Hematopoietic multipotent progenitor cell treated with erythropoietin and hydrocortisone succinate and interleukin-3 and kit ligand, for 15 days (in vitro differentiated cells): Measurements from ENCODE around the gene PIANP.
A peak's percentile ranks its signal among the peaks of the same experiment; 100 is the strongest.
"Not testable (repeated sequence)": the region's sequence is repeated elsewhere in the genome, so short reads cannot be mapped to it uniquely, and the experiment has no call there.

Experiments
- DNase-seq: peaks from one replicate; pipeline ENCODE4 v3.0.0-alpha.2; 2015; ENCODE audit warnings: low spot score

The PIANP gene, protein sequence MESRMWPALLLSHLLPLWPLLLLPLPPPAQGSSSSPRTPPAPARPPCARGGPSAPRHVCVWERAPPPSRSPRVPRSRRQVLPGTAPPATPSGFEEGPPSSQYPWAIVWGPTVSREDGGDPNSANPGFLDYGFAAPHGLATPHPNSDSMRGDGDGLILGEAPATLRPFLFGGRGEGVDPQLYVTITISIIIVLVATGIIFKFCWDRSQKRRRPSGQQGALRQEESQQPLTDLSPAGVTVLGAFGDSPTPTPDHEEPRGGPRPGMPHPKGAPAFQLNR

DNA sequence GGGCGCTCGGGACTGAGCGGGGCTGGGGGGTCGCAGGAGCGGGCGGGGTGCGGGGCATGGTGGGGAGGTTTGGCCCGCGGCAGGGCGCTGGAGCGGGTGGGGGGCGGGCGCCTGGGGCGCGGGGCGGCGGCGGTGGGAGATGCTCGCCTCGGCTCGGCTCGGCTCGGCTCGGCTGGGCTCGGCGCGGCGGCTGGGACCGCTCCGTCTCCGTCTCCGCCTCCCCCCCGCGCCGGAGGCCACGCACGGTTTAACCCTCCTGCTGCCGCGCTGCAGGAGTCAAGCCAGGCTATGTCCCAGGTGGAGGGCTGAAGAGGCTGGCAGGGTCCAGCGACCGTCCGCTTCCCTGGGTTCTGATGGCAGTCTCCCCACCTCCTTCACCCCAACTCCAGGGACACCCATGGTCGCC is at the start of gene PIANP:
Gene PIANP, minus strand, starts transcription at position 170 of the 406 bp plus-strand sequence. CDS start 2,754 bp downstream, outside the sequence.
- DNase-seq, result no peak

DNA sequence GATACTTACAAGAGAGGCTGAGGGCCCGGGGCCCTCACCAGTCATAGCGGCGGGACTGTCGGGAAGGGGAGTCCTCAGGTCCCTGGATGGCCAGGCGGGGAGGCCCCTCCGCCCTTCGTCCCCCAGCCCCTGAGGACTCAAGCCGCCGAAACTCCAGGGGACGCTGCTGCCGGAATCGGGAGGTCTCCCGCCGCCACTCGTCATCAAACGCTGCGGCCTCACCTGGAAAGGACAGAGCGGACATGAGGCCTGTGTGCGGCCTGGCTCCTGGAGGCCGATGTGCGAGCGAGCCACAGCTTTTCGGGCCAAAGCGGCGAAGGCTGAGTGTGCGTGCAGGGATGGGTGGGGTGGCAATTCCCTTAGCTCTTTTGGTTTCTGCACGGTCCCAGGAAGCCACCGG is 48.1 kb upstream of the PIANP start:
- no peak for DNase-seq

DNA sequence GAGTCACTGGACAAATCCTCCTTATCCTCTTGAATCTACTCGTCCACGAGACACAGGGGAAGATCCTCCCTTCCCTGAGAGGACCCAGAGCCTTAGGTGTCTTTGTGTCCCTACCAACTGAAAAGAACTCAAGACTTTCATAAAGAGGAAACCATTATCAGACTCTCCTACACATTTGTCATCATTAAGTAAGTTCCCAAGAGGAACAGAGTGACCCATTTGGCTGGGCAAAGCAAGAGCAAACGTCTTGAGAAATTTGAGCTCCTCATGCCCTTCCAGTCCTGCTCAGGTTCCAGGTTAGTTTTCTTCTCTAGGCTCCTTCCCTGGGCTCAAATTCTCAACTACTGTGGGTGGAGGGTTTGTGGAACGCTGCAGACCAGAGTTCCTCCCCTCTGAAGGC is 46.6 kb upstream of the PIANP start:
- no peak for DNase-seq

DNA sequence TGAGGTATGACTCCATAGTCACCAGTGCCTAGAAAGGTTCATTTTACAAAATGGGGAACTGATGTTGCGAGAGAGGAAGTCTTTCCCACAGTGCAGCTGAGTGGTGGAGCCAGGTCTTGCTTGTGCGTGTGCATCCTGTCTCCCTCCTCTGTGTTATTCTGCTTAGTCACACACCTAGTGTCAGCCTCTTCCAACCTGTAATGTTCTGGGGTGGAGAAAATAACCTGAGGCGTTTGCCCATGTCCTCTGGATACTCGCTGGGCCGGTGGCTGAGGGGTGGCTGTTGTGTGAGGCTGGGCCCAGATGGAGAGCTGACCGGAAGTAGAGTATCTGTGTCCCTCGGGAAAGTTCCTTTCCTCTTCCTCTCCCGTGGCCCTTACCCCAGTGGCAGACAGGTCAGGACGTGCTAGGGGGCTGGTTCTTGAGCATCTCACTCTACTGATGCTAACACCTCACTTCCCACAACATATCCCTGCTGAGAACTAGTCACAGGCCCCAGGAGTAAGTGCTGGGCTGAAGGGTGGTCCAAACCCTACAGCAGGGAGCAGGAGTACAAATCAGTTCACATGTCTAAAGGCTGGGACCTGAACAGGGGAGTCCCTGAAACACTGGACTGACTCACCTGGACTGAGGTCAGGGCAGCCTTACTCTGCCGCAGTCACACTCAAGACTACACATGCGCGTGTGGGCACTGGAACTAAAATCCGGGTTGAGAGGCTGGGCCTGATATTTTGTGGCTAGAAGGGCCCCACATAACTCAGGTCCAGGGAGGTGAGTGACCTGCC is 45.3 kb upstream of the PIANP start:
- DNase-seq, result no peak

DNA sequence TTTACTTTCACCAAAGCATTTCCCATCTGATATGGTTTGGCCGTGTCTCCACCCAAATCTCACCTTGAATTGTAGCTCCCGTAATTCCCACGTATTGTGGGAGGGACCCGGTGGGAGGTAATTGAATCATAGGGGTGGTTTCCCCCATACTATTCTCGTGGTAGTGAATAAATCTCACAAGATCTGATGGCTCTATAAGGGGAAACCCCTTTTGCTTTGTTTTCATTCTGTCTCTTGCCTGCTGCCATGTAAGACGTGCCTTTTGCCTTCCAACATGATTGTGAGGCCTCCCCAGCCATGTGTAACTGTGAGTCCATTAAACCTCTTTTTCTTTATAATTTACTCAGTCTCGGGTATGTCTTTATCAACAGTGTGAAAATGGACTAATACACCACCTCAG is 42.7 kb upstream of the PIANP start:
- DNase-seq, result not testable (repeated sequence)

DNA sequence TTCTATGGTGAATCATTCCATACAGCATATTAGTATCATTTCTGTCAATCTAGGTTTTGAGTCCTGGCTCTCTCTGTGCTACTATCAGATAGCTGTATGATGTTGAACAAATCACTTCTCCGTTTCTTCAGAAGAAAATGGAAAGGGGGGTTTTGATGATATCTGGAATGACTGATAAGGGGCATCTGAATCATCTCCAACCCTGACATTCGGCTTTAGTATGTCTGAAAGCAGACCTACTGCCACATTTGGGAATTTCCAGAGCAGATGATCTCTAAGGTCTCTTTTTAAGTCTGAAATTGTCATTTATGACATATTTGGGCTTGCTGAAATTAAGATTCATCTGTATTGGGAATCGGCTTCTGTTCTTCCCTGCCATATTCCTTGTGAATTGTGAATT is 42.2 kb upstream of the PIANP start:
- no peak for DNase-seq

DNA sequence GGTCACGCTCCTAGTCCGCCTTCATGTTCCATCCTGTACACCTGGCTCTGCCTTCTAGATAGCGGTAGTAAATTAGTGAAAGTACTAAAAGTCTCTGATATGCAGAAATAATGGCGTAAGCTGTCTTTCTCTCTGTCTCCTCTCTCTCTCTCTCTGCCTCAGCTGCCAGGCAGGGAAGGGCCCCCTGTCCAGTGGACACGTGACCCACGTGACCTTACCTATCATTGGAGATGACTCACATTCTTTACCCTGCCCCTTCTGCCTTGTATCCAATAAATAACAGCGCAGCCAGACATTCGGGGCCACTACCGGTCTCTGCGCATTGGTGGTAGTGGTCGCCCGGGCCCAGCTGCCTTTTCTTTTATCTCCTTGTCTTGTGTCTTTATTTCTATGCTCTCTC is 41.5 kb upstream of the PIANP start:
- DNase-seq, result not testable (repeated sequence)

DNA sequence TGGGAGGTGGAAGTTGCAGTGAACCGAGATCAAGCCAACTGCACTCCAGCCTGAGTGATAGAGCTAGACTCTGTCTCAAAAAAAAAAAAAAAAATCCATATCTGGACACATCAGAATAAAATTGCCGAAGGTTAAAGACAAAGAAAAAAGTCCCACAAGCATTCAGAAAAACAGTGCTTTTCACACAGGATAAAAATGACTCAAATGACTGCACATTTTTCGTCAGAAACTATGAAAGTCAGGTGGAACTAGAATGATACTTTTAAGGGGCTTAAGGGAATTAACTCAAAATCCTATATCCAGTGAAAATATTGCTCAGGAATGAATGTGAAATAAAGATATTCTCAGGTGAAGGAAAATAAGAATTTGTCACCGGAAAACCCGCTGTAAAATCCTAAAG is 36.1 kb upstream of the PIANP start:
- DNase-seq, result no peak

DNA sequence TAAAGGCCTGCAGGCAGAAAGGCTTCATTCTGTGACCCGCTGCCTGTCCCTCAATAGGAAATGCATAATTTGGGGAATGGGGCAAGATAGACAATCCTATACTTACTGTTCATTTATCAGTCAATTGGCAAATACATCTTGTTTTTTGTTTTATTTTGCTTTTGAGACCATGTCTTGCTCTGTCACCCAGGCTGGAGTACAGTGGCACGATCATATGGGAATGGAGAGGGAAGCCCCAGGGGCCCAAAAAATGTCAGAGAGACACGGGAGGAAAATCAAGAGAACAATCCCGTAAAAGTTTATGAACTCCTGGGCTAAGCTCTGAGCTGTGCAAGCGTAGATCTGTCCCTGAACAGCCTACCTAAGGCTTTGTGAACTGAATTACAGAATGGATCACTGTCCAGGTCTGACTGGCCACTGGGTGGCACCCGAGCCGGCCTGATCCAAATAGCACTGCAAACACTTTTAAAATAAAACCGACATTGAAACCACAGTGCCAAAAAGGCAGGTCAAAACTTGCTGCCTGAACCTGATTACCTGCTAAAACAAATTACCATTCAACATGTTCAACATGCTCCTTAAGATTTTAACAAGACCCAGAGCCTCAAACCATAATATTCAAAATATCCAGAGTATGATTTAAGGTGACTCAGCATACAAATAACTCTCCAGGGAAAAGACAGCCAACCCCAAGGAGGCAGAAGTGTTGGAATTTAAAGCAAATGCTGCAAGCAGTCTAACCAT is 35.0 kb upstream of the PIANP start:
- DNase-seq, result peak; percentile 55

DNA sequence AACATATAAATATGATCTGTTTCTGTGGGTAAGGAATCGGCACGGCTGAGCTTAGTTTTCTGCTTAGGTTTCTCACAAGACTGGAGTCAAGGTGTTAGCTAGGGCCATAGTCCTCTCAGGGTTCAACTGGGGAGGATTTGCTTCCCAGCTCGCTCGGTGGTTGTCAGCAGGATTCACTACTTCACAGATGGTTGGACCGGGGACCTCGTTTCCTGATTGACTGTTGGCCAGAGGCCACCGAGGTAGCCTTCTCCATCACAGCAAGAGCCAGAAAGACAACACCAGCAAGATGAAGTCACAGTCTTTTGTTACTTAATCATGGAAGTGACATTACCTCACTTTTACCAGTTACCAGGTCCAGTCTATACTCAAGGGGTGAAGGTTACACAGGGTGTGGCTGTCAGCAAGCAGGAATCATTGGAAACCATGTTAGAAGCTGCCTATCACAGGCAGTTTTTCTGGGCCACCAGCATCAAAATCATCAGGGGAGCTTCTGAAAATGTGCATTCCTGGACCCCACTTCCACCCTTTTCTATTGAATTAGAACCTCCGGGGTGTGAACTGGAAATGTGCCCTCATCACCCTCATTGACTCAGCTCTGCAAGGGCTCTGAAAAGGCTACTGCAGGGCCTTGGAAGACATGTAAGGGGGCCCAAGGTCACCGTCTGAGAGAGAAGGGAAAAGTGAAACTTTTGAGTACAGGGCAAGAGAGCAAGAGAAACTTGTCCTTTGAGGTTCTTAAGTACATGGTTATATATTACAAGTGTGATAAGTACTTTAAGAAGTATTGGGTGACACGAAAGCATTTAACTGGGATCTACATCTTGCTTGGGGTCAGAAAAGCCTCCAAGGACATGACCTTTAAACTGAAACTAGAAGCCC is 34.1 kb upstream of the PIANP start:
- DNase-seq, result no peak

DNA sequence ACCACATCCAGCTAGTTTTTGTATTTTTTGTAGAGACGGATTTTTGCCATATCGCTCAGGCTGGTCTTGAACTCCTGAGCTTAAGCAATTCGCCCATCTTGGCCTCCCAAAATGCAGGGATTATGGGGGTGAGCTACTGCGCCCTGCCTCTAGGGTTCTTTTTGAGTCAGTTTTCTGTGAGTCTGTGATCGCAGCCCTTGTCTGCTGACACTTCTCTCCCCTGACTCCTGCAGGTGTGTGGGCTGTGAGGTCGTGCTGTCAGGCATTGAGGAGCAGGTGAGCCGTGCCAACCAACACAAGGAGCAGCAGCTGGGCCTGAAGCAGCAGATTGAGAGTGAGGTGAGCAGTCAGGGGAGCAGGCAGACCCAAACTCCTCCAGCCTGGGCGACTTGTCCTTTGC is 29.6 kb upstream of the PIANP start:
- DNase-seq, result no peak

DNA sequence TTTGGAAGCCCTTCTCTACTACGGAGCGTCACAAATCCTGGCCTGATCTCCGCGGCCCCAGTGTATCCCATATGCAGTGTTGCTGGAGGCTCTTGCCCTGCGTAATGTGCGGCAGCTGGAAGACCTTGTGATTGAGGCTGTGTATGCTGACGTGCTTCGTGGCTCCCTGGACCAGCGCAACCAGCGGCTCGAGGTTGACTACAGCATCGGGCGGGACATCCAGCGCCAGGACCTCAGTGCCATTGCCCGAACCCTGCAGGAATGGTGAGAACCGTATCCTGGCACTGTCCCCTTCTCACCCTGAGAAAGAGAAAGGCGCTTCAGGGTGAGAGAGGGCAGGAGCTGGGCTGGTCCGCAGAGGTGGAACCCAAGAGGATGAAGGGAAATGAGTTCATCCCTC is 28.6 kb upstream of the PIANP start:
- DNase-seq, result no peak

DNA sequence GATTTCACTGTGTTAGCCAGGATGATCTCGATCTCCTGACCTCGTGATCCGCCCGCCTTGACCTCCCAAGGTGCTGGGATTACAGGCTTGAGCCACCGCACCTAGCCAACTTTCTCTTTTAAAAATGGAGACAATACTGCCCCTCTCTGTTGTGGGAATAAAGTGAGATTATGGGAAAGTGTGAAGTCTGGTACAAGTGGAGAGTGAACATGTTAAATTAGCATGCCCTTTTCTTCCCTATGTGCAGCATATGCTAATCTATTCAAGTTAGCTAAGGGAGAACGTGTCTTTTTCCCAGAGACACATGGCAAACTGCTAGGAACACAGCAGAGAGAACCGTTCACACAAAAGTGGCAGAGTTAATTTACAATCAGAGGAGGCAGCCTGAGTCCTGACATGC is 24.7 kb upstream of the PIANP start:
- DNase-seq, result no peak

DNA sequence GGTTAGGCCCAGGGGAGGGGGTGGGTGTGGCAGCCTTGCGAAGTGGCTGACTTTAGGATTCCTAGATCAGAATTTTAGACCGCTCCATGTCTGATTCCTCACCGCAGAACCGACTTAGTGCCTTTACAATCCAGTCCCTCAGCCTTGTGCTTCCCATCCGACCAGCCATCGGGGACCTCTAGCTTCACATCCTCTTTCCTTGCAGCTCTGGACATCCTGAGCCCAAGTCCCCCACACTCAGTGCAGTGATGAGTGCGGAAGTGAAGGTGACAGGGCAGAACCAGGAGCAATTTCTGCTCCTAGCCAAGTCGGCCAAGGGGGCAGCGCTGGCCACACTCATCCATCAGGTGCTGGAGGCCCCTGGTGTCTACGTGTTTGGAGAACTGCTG is 23.8 kb upstream of the PIANP start:
- no peak for DNase-seq

DNA sequence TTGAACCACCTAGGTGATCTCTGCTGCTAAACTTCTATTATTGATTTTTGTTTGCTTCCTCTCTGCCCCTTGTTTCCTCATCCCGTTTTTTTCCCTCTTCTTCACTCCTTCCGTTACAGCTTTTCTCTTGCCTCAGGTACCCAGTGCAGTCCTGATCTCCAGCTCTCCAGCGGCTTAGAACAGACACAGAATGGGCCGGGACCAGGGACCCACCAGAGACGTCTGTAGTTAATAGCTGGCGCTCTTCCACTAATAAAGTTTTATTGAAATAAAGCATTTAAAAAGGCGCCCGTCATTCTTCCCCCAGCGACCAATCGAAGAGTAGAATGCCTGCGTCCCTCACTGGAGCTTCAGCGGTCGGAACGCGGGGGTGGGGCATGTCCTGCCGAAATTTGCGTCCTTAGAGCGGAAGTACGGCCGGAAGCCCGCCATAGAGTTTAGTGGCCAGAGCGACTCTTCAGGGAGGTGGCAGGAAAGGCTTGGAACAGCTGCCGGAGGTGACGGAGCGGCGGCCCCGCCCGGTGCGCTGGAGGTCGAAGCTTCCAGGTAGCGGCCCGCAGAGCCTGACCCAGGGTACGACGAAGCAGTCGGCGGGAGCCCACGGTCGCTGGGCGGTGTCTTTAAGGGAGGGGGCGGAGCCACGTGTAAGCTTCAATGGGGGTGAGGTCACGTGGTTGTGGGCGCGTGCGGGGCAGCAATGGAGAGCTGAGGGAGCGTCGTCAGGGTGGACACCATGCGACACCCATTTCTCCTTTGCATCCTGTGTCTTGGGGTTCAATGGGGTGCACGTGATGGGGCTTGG is 23.2 kb upstream of the PIANP start, which contains the start of gene COPS7A:
Gene COPS7A, plus strand, starts transcription at position 440 of the 802 bp plus-strand sequence. CDS start 611 bp downstream, outside the sequence.
- peak; percentile 98 for DNase-seq

DNA sequence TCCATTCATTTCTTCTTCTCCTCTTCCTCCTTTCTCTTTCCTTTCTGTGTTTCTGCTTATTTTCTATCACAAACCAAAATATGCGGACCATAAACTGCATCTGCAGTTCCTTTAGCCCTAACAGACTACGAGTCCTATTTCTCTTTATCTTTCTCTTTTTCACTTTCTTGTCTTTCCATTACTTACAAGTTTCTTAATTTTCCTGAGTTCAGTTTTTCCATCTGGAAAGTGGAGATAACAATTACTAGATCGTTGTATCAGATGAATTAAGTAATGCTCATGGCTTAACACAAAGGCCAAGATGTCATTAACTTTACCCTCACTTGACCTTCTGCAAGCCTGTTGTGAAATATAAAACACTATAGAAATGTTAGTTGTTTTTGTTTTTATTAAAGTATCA is 22.2 kb upstream of the PIANP start:
- DNase-seq, result peak; percentile 44

DNA sequence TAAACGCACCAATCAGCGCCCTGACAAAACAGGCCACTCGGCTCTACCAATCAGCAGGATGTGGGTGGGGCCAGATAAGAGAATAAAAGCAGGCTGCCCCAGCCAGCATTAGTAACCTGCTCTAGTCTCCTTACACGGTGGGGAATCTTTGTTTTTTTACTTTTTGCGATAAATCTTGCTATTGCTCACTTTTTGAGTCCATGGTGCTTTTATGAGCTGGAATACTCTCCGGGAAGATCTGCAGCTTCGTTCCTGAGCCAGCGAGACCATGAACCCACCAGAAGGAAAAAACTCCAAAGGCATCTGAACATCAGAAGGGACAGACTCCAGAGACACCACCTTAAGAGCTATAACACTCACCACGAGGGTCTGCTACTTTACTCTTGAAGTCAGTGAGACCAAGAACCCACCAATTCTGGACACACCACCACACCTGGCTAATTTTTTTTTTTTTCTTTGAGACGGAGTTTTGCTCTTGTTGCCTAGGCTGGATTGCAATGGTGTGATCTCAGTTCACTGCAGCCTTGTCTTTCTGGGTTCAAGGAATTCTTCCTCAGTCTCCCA is 16.3 kb upstream of the PIANP start:
- DNase-seq, result no peak

DNA sequence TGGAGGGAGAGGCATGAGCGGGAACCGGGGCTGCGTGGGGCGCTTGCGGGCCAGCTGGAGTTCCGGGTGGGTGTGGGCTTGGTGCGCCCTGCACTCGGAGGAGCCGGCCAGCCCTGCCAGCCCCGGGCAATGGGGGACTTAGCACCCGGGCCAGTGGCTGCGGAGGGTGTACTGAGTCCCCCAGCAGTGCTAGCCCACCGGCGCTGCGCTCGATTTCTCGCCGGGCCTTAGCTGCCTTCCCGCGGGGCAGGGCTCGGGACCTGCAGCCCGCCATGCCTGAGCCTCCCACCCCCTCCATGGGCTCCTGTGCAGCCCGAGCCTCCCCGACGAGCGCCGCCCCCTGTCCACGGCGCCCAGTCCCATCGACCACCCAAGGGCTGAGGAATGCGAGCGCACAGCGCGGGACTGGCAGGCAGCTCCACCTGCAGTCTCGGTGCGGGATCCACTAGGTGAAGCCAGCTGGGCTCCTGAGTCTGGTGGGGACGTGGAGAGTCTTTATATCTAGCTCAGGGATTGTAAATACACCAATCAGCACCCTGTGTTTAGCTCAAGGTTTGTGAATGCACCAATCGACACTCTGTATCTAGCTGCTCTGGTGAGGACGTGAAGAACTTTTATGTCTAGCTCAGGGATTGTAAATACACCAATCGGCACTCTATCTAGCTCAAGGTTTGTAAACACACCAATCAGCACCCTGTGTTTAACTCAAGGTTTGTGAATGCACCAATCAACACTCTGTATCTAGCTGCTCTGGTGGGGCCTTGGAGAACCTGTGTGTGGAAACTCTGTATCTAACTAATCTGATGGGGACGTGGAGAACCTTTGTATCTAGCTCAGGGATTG is 15.6 kb upstream of the PIANP start:
- not testable (repeated sequence) for DNase-seq

DNA sequence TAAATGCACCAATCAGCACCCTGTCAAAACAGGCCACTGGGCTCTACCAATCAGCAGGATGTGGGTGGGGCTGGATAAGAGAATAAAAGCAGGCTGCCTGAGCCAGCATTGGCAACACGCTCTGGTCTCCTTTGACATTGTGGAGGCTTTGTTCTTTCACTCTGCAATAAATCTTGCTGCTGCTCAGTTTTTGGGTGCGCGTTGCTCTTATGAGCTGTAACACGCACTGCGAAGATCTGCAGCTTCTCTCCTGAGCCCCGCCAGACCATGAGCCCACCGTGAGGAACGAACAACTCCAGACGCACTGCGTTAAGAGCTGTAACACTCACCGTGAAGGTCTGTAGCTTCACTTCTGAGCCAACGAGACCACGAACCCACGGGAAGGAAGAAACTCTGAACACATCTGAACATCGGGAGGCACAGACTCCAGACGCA is 8.4 kb upstream of the PIANP start:
- no peak for DNase-seq

DNA sequence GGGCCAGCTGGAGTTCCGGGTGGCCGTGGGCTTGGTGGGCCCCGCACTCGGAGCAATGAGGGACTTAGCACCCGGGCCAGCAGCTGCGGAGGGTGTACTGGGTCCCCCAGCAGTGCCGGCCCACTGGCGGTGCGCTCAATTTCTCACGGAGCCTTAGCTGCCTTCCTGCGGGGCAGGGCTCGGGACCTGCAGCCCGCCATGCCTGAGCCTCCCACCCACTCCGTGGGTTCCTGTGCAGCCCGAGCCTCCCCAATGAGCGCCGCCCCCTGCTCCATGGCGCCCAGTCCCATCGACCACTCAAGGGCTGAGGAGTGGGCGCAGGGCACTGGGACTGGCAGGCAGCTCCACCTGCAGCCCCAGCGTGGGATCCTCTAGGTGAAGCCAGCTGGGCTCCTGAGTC is 7.7 kb upstream of the PIANP start:
- DNase-seq, result not testable (repeated sequence)
